WTC11 (cell line): ENCODE results near the gene GDF7. TPM values are rescaled to one million over a fixed set of nuclear protein-coding genes. Genes with fewer than 3 reads are reported as not detected.
A peak's percentile ranks its signal among the peaks of the same experiment; 100 is the strongest.

Experiments used
- ATAC-seq: fragments of 200-7000 bp; cut with Tn5 transposase; 2 replicates; pipeline ENCODE4 v1.10.0; 2021; ENCODE audit warnings: mild to moderate bottlenecking, moderate library complexity
- CTCF ChIA-PET: fragments of 300-600 bp; sonication (Branson Sonifier 250); formaldehyde crosslinking; loops from one replicate; lab custom pipeline; 2021; ENCODE audit warnings: antibody characterized with exemption; lab: Charles Lee
- POLR2A ChIA-PET: fragments of 350-600 bp; sonication (Branson Sonifier 250); formaldehyde crosslinking; loops from one replicate; lab custom pipeline; 2021; ENCODE audit warnings: antibody characterized with exemption; lab: Charles Lee
- DNase-seq: peaks from one replicate; pipeline ENCODE4 v3.0.0; 2021; ENCODE audit warnings: low spot score
- H3K27ac Mint-ChIP-seq: 2 replicates; pipeline ENCODE4 v1.8.0; 2021; ENCODE audit warnings: mixed read lengths
- H3K27me3 Mint-ChIP-seq: 2 replicates; pipeline ENCODE4 v1.8.0; 2021; ENCODE audit warnings: low read depth, mild to moderate bottlenecking, moderate library complexity, mixed read lengths
- H3K36me3 Mint-ChIP-seq: 2 replicates; pipeline ENCODE4 v1.8.0; 2021; ENCODE audit warnings: mixed read lengths
- H3K4me1 Mint-ChIP-seq: 2 replicates; pipeline ENCODE4 v1.8.0; 2022; ENCODE audit warnings: mixed read lengths
- H3K4me3 Mint-ChIP-seq: 2 replicates; pipeline ENCODE4 v1.8.0; 2021; ENCODE audit warnings: mild to moderate bottlenecking, moderate library complexity, mixed read lengths
- H3K9me3 Mint-ChIP-seq: 2 replicates; pipeline ENCODE4 v1.8.0; 2021; ENCODE audit warnings: mixed read lengths
- CBFB ChIP-seq: sonication (generic); formaldehyde crosslinking; IDR thresholded peaks from 2 replicates; pipeline ENCODE4 v1.8.1; 2022; ENCODE audit warnings: mild to moderate bottlenecking, low read depth, missing genetic modification reagents
- ELF4 ChIP-seq: sonication (generic); formaldehyde crosslinking; IDR thresholded peaks from 2 replicates; pipeline ENCODE4 v1.8.1; 2022; ENCODE audit warnings: low read depth, mild to moderate bottlenecking, moderate library complexity, missing genetic modification reagents
- FOXJ3 ChIP-seq: sonication (generic); formaldehyde crosslinking; IDR thresholded peaks from 2 replicates; pipeline ENCODE4 v1.9.0; 2021; ENCODE audit warnings: missing genetic modification reagents, mild to moderate bottlenecking, borderline replicate concordance
- FOXP1 ChIP-seq: sonication (generic); formaldehyde crosslinking; IDR thresholded peaks from 2 replicates; pipeline ENCODE4 v1.8.0; 2022; ENCODE audit warnings: missing genetic modification reagents, mild to moderate bottlenecking, moderate library complexity, borderline replicate concordance
- GRHL2 ChIP-seq: fragments of 250-450 bp; sonication (Bioruptor Pico); IDR thresholded peaks from 2 replicates; pipeline ENCODE4 v1.8.0; 2022; ENCODE audit warnings: mild to moderate bottlenecking, moderate library complexity; ENCODE audit not compliant: insufficient replicate concordance, severe bottlenecking
- HMGA2 ChIP-seq: fragments of 250-450 bp; sonication (Bioruptor Pico); IDR thresholded peaks from 2 replicates; pipeline ENCODE4 v1.4.0; 2021; ENCODE audit warnings: mild to moderate bottlenecking, moderate library complexity
- IRF1 ChIP-seq: sonication (generic); formaldehyde crosslinking; IDR thresholded peaks from 2 replicates; pipeline ENCODE4 v1.8.0; 2023; ENCODE audit warnings: missing genetic modification reagents
- MXD4 ChIP-seq: fragments of 250-450 bp; sonication (Bioruptor Pico); IDR thresholded peaks from 2 replicates; pipeline ENCODE4 v1.8.0; 2021; ENCODE audit warnings: mild to moderate bottlenecking, moderate library complexity, borderline replicate concordance
- MYBL2 ChIP-seq: sonication (generic); formaldehyde crosslinking; IDR thresholded peaks from 2 replicates; pipeline ENCODE4 v1.8.1; 2023; ENCODE audit warnings: mild to moderate bottlenecking, moderate library complexity, missing genetic modification reagents
- NR1H2 ChIP-seq: sonication (generic); formaldehyde crosslinking; IDR thresholded peaks from 2 replicates; pipeline ENCODE4 v1.9.0; 2021; ENCODE audit warnings: mild to moderate bottlenecking, moderate library complexity, missing genetic modification reagents
- NR2C2 ChIP-seq: sonication (generic); formaldehyde crosslinking; IDR thresholded peaks from 2 replicates; pipeline ENCODE4 v1.8.0; 2022; ENCODE audit warnings: mild to moderate bottlenecking, missing genetic modification reagents
- RORB ChIP-seq: fragments of 250-450 bp; sonication (Bioruptor Pico); IDR thresholded peaks from 2 replicates; pipeline ENCODE4 v1.9.0; 2021; ENCODE audit warnings: mild to moderate bottlenecking
- SMAD3 ChIP-seq: sonication (generic); formaldehyde crosslinking; IDR thresholded peaks from 2 replicates; pipeline ENCODE4 v1.8.0; 2022; ENCODE audit warnings: missing genetic modification reagents, mild to moderate bottlenecking, borderline replicate concordance
- SOX15 ChIP-seq: fragments of 250-450 bp; sonication (Bioruptor Pico); IDR thresholded peaks from 2 replicates; pipeline ENCODE4 v1.9.0; 2021; ENCODE audit warnings: mild to moderate bottlenecking
- SP1 ChIP-seq: sonication (generic); formaldehyde crosslinking; conservative IDR thresholded peaks from 2 replicates; pipeline ENCODE4 v1.8.1; 2022; ENCODE audit warnings: missing genetic modification reagents
- STAT6 ChIP-seq: sonication (generic); formaldehyde crosslinking; conservative IDR thresholded peaks from 2 replicates; pipeline ENCODE4 v1.8.1; 2023; ENCODE audit warnings: mild to moderate bottlenecking, low read depth, missing genetic modification reagents, moderate library complexity
- TEAD1 ChIP-seq: sonication (generic); formaldehyde crosslinking; IDR thresholded peaks from 2 replicates; pipeline ENCODE4 v1.8.0; 2022; ENCODE audit warnings: mild to moderate bottlenecking, missing genetic modification reagents
- USF1 ChIP-seq: sonication (generic); formaldehyde crosslinking; IDR thresholded peaks from 2 replicates; pipeline ENCODE4 v1.8.0; 2022; ENCODE audit warnings: mild to moderate bottlenecking, missing genetic modification reagents
- ZNF219 ChIP-seq: sonication (generic); formaldehyde crosslinking; IDR thresholded peaks from 2 replicates; pipeline ENCODE4 v1.8.0; 2023; ENCODE audit warnings: missing genetic modification reagents, mild to moderate bottlenecking, borderline replicate concordance
- ZNF232 ChIP-seq: sonication (generic); formaldehyde crosslinking; IDR thresholded peaks from 2 replicates; pipeline ENCODE4 v1.8.0; 2022; ENCODE audit warnings: mild to moderate bottlenecking, missing genetic modification reagents
- total RNA-seq: library from RNA; stranded (reverse); gene quantifications from 3 replicates; pipeline ENCODE4 v1.2.3, GENCODE V29; 2021

GDF7 gene
- total RNA-seq, 1 experiment from 2014 or later: 0.55 TPM

- H3K4me3 Mint-ChIP-seq: peak overlapping the region; percentile 76
- CTCF ChIA-PET: interaction anchor here (0.6 to 8.9 kb wide), 4 partner anchors 10 to 299 kb away, joined by 3 to 329 read pairs (median 24); partner anchors contain the start of gene HS1BP3
Observed at GRCh38 chr2:20664431-20665242, 2.3 kb upstream of the GDF7 start.

GRCh38 chr2:20665243-20666004, 1.5 kb upstream of the GDF7 start:
- H3K4me3 Mint-ChIP-seq: peak overlapping the region; percentile 76
- no peak overlapping the region for H3K27ac Mint-ChIP-seq
- peaks cover 34% of the 10 kb centered on the region for H3K4me1 Mint-ChIP-seq
- H3K27me3 Mint-ChIP-seq: peaks cover 93% of the 10 kb centered on the region
- no peaks in the 10 kb centered on the region for H3K36me3 Mint-ChIP-seq
- ChIA-PET POLR2A (interaction anchor here (1.3 to 1.4 kb wide), 2 partner anchors 10 to 219 kb away, joined by 3 to 7 read pairs; no protein-coding TSS in a partner anchor), CTCF (interaction anchor here (0.9 to 8.9 kb wide), 6 partner anchors 8 to 219 kb away, joined by 3 to 329 read pairs (median 6); partner anchors contain the start of genes HS1BP3 and RHOB)
- H3K9me3 Mint-ChIP-seq: no peaks in the 10 kb centered on the region
- ATAC-seq (peak; percentile 7), DNase-seq (peak; percentile 44)
- TF ChIP-seq GRHL2 (CRISPR knock-in tag) (no peak), STAT6 (CRISPR knock-in tag) (no peak), MYBL2 (CRISPR knock-in tag) (no peak), NR1H2 (CRISPR knock-in tag) (no peak), NR2C2 (CRISPR knock-in tag) (no peak), ELF4 (CRISPR knock-in tag) (no peak), SMAD3 (no peak), SP1 (CRISPR knock-in tag) (no peak), SOX15 (CRISPR knock-in tag) (no peak), TEAD1 (CRISPR knock-in tag) (no peak), HMGA2 (CRISPR knock-in tag) (no peak), FOXJ3 (CRISPR knock-in tag) (no peak), USF1 (no peak), ZNF232 (CRISPR knock-in tag) (no peak)

More at GRCh38 chr2:20664431-20665242, 2.3 kb upstream of the GDF7 start:
- H3K36me3 Mint-ChIP-seq: no peaks in the 10 kb centered on the region
- DNase-seq: no peak
- no peak overlapping the region for H3K27ac Mint-ChIP-seq
- ATAC-seq: no peak
- POLR2A ChIA-PET: no interaction called here
- peaks cover 32% of the 10 kb centered on the region for H3K4me1 Mint-ChIP-seq
- peaks cover 93% of the 10 kb centered on the region for H3K27me3 Mint-ChIP-seq
- TF ChIP-seq IRF1 (CRISPR knock-in tag) (no peak), MXD4 (CRISPR knock-in tag) (no peak), SP1 (CRISPR knock-in tag) (no peak), CBFB (CRISPR knock-in tag) (no peak), ZNF219 (no peak), RORB (CRISPR knock-in tag) (no peak), FOXP1 (CRISPR knock-in tag) (no peak)
- no peaks in the 10 kb centered on the region for H3K9me3 Mint-ChIP-seq
